Esophagus muscularis mucosa (tissue), 4 donors: ENCODE data around the gene SLC28A2.

Source experiments
- EP300 ChIP-seq: sonication (generic); formaldehyde crosslinking; IDR thresholded peaks from one replicate; pipeline ENCODE4 v1.6.1; 2017; ENCODE audit warnings: antibody characterized with exemption
- POLR2A ChIP-seq: fragments of 450-650 bp; IDR thresholded peaks from one replicate; pipeline ENCODE4 v1.6.1; 2017; ENCODE audit warnings: antibody characterized with exemption, moderate library complexity, mild to moderate bottlenecking, low read depth
- POLR2AphosphoS5 ChIP-seq, 2 donors: sonication (generic); formaldehyde crosslinking; IDR thresholded peaks; one replicate each; pipeline ENCODE4 v1.6.1; 2017; ENCODE audit warnings: antibody characterized with exemption in 2 of 2
- TF ChIP-seq, protein P1 (sequence below), 3 experiments: fragments of 200-600 bp in 2 of 3; fragments of 450-650 bp in 1 of 3; sonication (generic) in 2 of 3; IDR thresholded peaks; one replicate each; pipeline ENCODE4 v1.5.1; 2017 to 2019; ENCODE audit warnings: antibody characterized with exemption in 3 of 3, mild to moderate bottlenecking in 2 of 3, moderate library complexity in 1 of 3

DNA sequence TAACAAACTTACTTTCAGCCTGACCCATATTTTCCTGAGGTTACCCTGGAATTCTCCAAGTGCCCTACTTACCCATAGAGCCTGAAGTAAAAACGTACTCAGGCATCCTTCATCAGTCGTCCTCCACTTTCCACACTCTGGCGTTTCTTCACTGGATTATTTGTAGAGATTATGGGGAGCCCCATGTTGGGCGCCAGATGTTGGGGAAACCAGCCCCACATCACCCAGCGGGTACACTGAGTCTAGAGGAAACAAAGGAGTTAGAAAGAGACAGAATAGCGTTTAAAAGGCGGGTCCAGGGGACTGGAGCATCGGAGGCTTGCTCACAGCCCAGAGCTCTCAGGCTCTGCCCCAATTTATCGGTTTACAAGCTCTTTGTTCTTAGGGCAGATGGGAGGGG is 9.7 kb upstream of the SLC28A2 start:
- TF ChIP-seq, protein P1, sequence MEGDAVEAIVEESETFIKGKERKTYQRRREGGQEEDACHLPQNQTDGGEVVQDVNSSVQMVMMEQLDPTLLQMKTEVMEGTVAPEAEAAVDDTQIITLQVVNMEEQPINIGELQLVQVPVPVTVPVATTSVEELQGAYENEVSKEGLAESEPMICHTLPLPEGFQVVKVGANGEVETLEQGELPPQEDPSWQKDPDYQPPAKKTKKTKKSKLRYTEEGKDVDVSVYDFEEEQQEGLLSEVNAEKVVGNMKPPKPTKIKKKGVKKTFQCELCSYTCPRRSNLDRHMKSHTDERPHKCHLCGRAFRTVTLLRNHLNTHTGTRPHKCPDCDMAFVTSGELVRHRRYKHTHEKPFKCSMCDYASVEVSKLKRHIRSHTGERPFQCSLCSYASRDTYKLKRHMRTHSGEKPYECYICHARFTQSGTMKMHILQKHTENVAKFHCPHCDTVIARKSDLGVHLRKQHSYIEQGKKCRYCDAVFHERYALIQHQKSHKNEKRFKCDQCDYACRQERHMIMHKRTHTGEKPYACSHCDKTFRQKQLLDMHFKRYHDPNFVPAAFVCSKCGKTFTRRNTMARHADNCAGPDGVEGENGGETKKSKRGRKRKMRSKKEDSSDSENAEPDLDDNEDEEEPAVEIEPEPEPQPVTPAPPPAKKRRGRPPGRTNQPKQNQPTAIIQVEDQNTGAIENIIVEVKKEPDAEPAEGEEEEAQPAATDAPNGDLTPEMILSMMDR (IDR thresholded peaks at IDR 0.05) = no peak
- TF ChIP-seq POLR2AphosphoS5 (IDR thresholded peaks at IDR 0.05) (no peak), EP300 (no peak), POLR2A (no peak)
